PC-3 (cell line): ENCODE data around the gene NKIRAS2. TPM values are rescaled to one million over a fixed set of nuclear protein-coding genes. Genes with fewer than 3 reads are reported as not detected.
"Not testable (repeated sequence)": the region's sequence is repeated elsewhere in the genome, so short reads cannot be mapped to it uniquely, and the experiment has no call there.

Source experiments
- ATAC-seq: fragments of 200-7000 bp; cut with Tn5 transposase; 2 replicates; pipeline ENCODE4 v1.9.1; 2020; ENCODE audit warnings: mild to moderate bottlenecking, moderate library complexity
- BruUV-seq: library from RNA; stranded (reverse); fragments of 400-500 nt; replicated peaks from 2 replicates; lab custom pipeline; 2021; lab: Mats Ljungman, UMichigan
- CTCF ChIA-PET: fragments of 300-600 bp; sonication (Branson Sonifier 250); formaldehyde crosslinking; loops from one replicate; lab custom pipeline; 2022; ENCODE audit warnings: antibody characterized with exemption; lab: Charles Lee
- POLR2A ChIA-PET: fragments of 300-600 bp; sonication (Branson Sonifier 250); formaldehyde crosslinking; loops from one replicate; lab custom pipeline; 2022; ENCODE audit warnings: antibody characterized with exemption; ENCODE audit not compliant: unreplicated experiment; lab: Charles Lee
- DNase-seq: peaks from one replicate; pipeline ENCODE4 v3.0.0-alpha.2; 2015
- H2AFZ ChIP-seq: fragments of 300-600 bp; sonication (generic); 2 replicates; pipeline ENCODE4 v1.6.0; 2016; ENCODE audit warnings: antibody characterized with exemption, low read length
- H3F3A ChIP-seq: fragments of 300-600 bp; sonication (generic); one replicate; pipeline ENCODE4 v1.6.0; 2017; ENCODE audit warnings: antibody characterized with exemption, low read length, control low read depth, mild to moderate bottlenecking; ENCODE audit not compliant: unreplicated experiment
- H3K27ac ChIP-seq: fragments of 300-600 bp; sonication (generic); 2 replicates; pipeline ENCODE4 v1.5.1; 2016; ENCODE audit warnings: mild to moderate bottlenecking, low read length
- H3K27me3 ChIP-seq: fragments of 300-600 bp; sonication (generic); 2 replicates; pipeline ENCODE4 v1.6.1; 2016; ENCODE audit warnings: low read length, mixed read lengths
- H3K36me3 ChIP-seq: fragments of 300-600 bp; sonication (generic); 2 replicates; pipeline ENCODE4 v1.6.1; 2016; ENCODE audit warnings: low read depth, mixed run types, low read length, mixed read lengths
- H3K4me1 ChIP-seq: fragments of 300-600 bp; sonication (generic); 2 replicates; pipeline ENCODE4 v1.5.1; 2016; ENCODE audit warnings: low read length; ENCODE audit not compliant: insufficient read depth
- H3K4me2 ChIP-seq: fragments of 300-600 bp; sonication (generic); 2 replicates; pipeline ENCODE4 v1.6.0; 2016; ENCODE audit warnings: low read length
- H3K4me3 ChIP-seq: fragments of 300-600 bp; sonication (generic); 2 replicates; pipeline ENCODE4 v1.5.1; 2016; ENCODE audit warnings: mild to moderate bottlenecking, low read length, mixed read lengths
- H3K79me2 ChIP-seq: fragments of 300-600 bp; sonication (generic); 2 replicates; pipeline ENCODE4 v1.6.1; 2017; ENCODE audit warnings: low read length, mixed read lengths
- H3K9ac ChIP-seq: fragments of 300-600 bp; sonication (generic); 2 replicates; pipeline ENCODE4 v1.6.0; 2016; ENCODE audit warnings: mild to moderate bottlenecking, low read length
- H3K9me2 ChIP-seq: fragments of 300-600 bp; sonication (generic); replicated peaks from 2 replicates; pipeline ENCODE4 v1.6.1; 2016; ENCODE audit warnings: mixed run types, low read length, mixed read lengths
- H3K9me3 ChIP-seq: fragments of 300-600 bp; sonication (generic); 2 replicates; pipeline ENCODE4 v1.6.1; 2016; ENCODE audit warnings: low read length, mixed read lengths
- H4K20me1 ChIP-seq: fragments of 300-600 bp; sonication (generic); 2 replicates; pipeline ENCODE4 v1.6.1; 2016; ENCODE audit warnings: low read length, mixed read lengths
- EZH2 ChIP-seq: fragments of 300-600 bp; sonication (generic); IDR thresholded peaks from one replicate; pipeline ENCODE4 v1.6.1; 2017; ENCODE audit warnings: antibody characterized with exemption, mild to moderate bottlenecking, low read length; ENCODE audit not compliant: unreplicated experiment
- EZH2phosphoT487 ChIP-seq: fragments of 300-600 bp; sonication (generic); IDR thresholded peaks from 2 replicates; pipeline ENCODE4 v1.6.1; 2018; ENCODE audit warnings: mild to moderate bottlenecking, antibody characterized with exemption, low read length, borderline replicate concordance
- intact Hi-C: fragments of 100-400 bp; cut with micrococcal nuclease; formaldehyde crosslinking; loops from 2 replicates; pipeline ENCODE4 v1.9.0; 2023
- total RNA-seq: library from RNA; depleted of rRNA; stranded (reverse); fragments of >200 nt; gene quantifications from 2 replicates; pipeline ENCODE4 v1.2.3, GENCODE V29; 2014
- TF ChIP-seq, protein P1 (sequence below): fragments of 300-600 bp; sonication (generic); conservative IDR thresholded peaks from 2 replicates; pipeline ENCODE4 v1.5.1; 2017; ENCODE audit warnings: antibody characterized with exemption, low read depth, mild to moderate bottlenecking, low read length

The NKIRAS2 gene
- total RNA-seq, 1 experiment from 2014 or later = 39.4 TPM

- Histone ChIP-seq H3K4me1 (peaks cover 11% of the 10 kb centered on the region), H3K4me3 (no peak overlapping the region), H3K4me2 (no peak overlapping the region), H2AFZ (no peak overlapping the region), H3K9me3 (no peaks in the 10 kb centered on the region), H3K27ac (no peak overlapping the region), H3K36me3 (peaks cover 20% of the 10 kb centered on the region), H3K9ac (no peak overlapping the region), H3K27me3 (no peaks in the 10 kb centered on the region), H3F3A (no peaks in the 10 kb centered on the region), H3K79me2 (peaks cover 91% of the 10 kb centered on the region), H3K9me2 (no peaks in the 10 kb centered on the region), H4K20me1 (no peaks in the 10 kb centered on the region; the same call in none of the 2 replicates)
- ATAC-seq (no peak), DNase-seq (no peak)
- TF ChIP-seq, protein P1, sequence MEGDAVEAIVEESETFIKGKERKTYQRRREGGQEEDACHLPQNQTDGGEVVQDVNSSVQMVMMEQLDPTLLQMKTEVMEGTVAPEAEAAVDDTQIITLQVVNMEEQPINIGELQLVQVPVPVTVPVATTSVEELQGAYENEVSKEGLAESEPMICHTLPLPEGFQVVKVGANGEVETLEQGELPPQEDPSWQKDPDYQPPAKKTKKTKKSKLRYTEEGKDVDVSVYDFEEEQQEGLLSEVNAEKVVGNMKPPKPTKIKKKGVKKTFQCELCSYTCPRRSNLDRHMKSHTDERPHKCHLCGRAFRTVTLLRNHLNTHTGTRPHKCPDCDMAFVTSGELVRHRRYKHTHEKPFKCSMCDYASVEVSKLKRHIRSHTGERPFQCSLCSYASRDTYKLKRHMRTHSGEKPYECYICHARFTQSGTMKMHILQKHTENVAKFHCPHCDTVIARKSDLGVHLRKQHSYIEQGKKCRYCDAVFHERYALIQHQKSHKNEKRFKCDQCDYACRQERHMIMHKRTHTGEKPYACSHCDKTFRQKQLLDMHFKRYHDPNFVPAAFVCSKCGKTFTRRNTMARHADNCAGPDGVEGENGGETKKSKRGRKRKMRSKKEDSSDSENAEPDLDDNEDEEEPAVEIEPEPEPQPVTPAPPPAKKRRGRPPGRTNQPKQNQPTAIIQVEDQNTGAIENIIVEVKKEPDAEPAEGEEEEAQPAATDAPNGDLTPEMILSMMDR = no peak
- TF ChIP-seq EZH2 (no peak), EZH2phosphoT487 (no peak)
- intact Hi-C loops = no loop called here
- CTCF ChIA-PET = no interaction called here
- POLR2A ChIA-PET = no interaction called here
- BruUV-seq = no TSS peak
Measured at GRCh38 chr17:42005166-42005565, 14.7 kb upstream of the NKIRAS2 start.

DNA sequence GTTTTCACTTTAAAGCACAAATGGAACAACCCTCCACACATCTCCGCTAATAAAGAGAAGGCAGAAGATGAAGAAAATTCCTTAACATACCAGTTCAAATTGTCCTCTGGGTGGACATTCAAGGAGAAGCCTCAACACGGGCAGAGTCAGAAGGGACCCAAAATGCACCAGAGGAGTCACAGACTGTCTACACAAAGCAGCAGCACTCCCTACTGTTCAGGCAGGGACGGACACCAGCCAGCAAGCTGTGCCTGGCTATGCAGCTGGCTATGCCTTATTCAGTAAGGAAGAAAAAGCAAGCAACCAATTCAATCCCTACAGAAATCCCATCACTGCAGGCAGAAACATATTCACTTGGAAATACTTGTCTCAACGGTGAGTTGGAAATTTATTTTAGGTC lies 10.7 kb upstream of the NKIRAS2 start:
- TF ChIP-seq, protein P1 = peak; percentile 40
- no peak for TF ChIP-seq EZH2
- H3K9me2 ChIP-seq = no peaks in the 10 kb centered on the region
- no peaks in the 10 kb centered on the region for H3F3A ChIP-seq
- peaks cover 10% of the 10 kb centered on the region for H4K20me1 ChIP-seq
- no peak for ATAC-seq
- no peak overlapping the region for H3K9ac ChIP-seq
- H3K4me2 ChIP-seq = no peak overlapping the region
- POLR2A ChIA-PET = interaction anchor here (0.6 kb wide), 2 partner anchors 11 to 32 kb away, joined by 3 read pairs; no protein-coding TSS in a partner anchor
- intact Hi-C loops = no loop called here
- no peak overlapping the region for H2AFZ ChIP-seq
- no TSS peak for BruUV-seq
- peaks cover 7% of the 10 kb centered on the region; the same call in 1 of the 2 replicates for H3K4me1 ChIP-seq
- no peaks in the 10 kb centered on the region for H3K36me3 ChIP-seq
- no peak for DNase-seq
- CTCF ChIA-PET = no interaction called here
- no peak overlapping the region for H3K4me3 ChIP-seq
- no peak overlapping the region for H3K27ac ChIP-seq
- no peaks in the 10 kb centered on the region for H3K27me3 ChIP-seq
- H3K79me2 ChIP-seq = peaks cover 96% of the 10 kb centered on the region
- H3K9me3 ChIP-seq = no peaks in the 10 kb centered on the region

GRCh38 chr17:42010266-42010680 lies 9.6 kb upstream of the NKIRAS2 start:
- H3K36me3 ChIP-seq, H3K9me3 ChIP-seq, DNase-seq, H3K27me3 ChIP-seq, CTCF ChIA-PET, BruUV-seq, H3K9ac ChIP-seq, H2AFZ ChIP-seq, POLR2A ChIA-PET, intact Hi-C loops, H3K9me2 ChIP-seq, H3K4me1 ChIP-seq, H3K4me2 ChIP-seq, ATAC-seq, H3K4me3 ChIP-seq, H3F3A ChIP-seq, H3K27ac ChIP-seq: not testable (repeated sequence)
- Histone ChIP-seq H4K20me1 (peaks cover 10% of the 10 kb centered on the region), H3K79me2 (peaks cover 96% of the 10 kb centered on the region)
